Peyer's patch (tissue), 4 donors: Measurements from ENCODE around the gene MISFA. TPM values are rescaled to one million over a fixed set of nuclear protein-coding genes. Genes with fewer than 3 reads are reported as not detected.
"Not testable (repeated sequence)": the region's sequence is repeated elsewhere in the genome, so short reads cannot be mapped to it uniquely, and the experiment has no call there.

ENCODE experiments used
- DNase-seq, 3 donors: peaks; one replicate each; pipeline ENCODE4 v3.0.0-alpha.2; 2017 to 2019
- H3K27ac ChIP-seq, 4 donors: fragments of 200-600 bp; sonication (generic); one replicate each; pipeline ENCODE4 v1.5.1; 2016 to 2019
- H3K27me3 ChIP-seq, 2 donors: fragments of 200-600 bp; sonication (generic); one replicate each; pipeline ENCODE4 v1.5.1; 2019
- H3K36me3 ChIP-seq, 3 donors: fragments of 200-600 bp; sonication (generic); one replicate each; pipeline ENCODE4 v1.5.1; 2016 to 2019
- H3K4me1 ChIP-seq, 4 donors: fragments of 200-600 bp; sonication (generic); one replicate each; pipeline ENCODE4 v1.5.1; 2016 to 2019
- H3K4me3 ChIP-seq, 4 donors: fragments of 200-600 bp; sonication (generic); 1 replicate in 3 of 4; 2 replicates in 1 of 4; pipeline ENCODE4 v1.5.1; 2016 to 2019; ENCODE audit warnings: mild to moderate bottlenecking in 1 of 4
- H3K9me3 ChIP-seq, 4 donors: fragments of 200-600 bp; sonication (generic); one replicate each; pipeline ENCODE4 v1.5.1; 2016 to 2019; ENCODE audit warnings: mild to moderate bottlenecking in 1 of 4
- POLR2A ChIP-seq, 2 donors: fragments of 450-650 bp; IDR thresholded peaks; one replicate each; pipeline ENCODE4 v1.5.1; 2017; ENCODE audit warnings: antibody characterized with exemption in 2 of 2, mild to moderate bottlenecking in 2 of 2, moderate library complexity in 2 of 2
- total RNA-seq, 4 donors: library from RNA; depleted of rRNA; stranded (reverse); fragments of >200 nt; gene quantifications; one replicate each; pipeline ENCODE4 v1.1.0, GENCODE V29; 2016
- TF ChIP-seq, protein P1 (sequence below), 6 experiments: fragments of 450-650 bp in 4 of 6; fragments of 200-600 bp in 2 of 6; sonication (generic) in 1 of 6; IDR thresholded peaks; one replicate each; pipeline ENCODE4 v1.5.1; 2017 to 2019; ENCODE audit warnings: antibody characterized with exemption in 6 of 6, mild to moderate bottlenecking in 3 of 6, moderate library complexity in 1 of 6

Gene MISFA
- total RNA-seq, 4 donors from 2014 or later = not detected

DNA sequence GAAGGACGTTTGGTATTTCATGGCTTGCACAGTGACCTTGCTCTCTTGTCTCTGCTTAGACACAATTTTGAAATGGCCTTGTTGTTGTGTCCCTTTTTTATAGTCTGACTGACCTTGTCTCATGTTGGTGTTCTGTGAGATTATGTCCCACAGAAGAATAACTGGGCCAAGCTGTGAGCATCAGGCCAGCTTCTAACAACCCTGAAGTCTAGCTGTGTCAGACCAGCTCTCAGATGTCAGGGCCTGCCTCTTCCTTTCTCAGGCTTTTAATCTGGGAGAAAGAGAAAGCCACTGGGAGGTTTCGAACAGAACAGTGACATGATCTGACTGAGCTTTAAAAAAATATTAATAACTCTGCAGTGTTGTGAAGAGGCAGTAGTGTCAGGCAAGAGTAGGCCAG is 9.0 kb upstream of the MISFA start:
- Histone ChIP-seq H3K9me3 (no peaks in the 10 kb centered on the region), H3K4me1 (peaks cover 0 to 28% (median 0%) of the 10 kb centered on the region in 4 donors), H3K27ac (peak overlapping the region in 1 of 4 donors; percentile 3), H3K36me3 (no peaks in the 10 kb centered on the region), H3K4me3 (no peak overlapping the region), H3K27me3 (no peaks in the 10 kb centered on the region)
- TF ChIP-seq, protein P1, sequence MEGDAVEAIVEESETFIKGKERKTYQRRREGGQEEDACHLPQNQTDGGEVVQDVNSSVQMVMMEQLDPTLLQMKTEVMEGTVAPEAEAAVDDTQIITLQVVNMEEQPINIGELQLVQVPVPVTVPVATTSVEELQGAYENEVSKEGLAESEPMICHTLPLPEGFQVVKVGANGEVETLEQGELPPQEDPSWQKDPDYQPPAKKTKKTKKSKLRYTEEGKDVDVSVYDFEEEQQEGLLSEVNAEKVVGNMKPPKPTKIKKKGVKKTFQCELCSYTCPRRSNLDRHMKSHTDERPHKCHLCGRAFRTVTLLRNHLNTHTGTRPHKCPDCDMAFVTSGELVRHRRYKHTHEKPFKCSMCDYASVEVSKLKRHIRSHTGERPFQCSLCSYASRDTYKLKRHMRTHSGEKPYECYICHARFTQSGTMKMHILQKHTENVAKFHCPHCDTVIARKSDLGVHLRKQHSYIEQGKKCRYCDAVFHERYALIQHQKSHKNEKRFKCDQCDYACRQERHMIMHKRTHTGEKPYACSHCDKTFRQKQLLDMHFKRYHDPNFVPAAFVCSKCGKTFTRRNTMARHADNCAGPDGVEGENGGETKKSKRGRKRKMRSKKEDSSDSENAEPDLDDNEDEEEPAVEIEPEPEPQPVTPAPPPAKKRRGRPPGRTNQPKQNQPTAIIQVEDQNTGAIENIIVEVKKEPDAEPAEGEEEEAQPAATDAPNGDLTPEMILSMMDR (IDR thresholded peaks at IDR 0.05) = no peak
- TF ChIP-seq POLR2A (IDR thresholded peaks at IDR 0.05) = no peak
- no peak for DNase-seq

DNA sequence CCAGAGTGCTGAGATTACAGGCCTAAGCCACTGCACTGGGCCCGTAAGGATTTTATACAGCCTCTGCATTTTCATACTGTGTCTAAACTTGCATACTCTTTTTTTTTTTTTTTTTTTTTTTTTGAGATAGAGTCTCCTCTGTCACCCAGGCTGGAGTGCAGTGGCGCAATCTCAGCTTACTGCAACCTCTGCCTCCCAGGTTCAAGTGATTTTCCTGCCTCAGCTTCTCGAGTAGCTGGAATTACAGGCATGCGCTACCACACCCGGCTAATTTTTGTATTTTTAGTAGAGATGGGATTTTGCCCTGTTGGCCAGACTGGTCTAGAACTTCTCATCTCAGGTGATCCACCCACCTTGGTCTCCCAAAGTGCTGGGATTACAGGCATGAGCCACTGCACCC is 5.5 kb upstream of the MISFA start:
- H3K4me3 ChIP-seq, H3K9me3 ChIP-seq, H3K27me3 ChIP-seq, DNase-seq, H3K27ac ChIP-seq, H3K36me3 ChIP-seq: not testable (repeated sequence)
- H3K4me1 ChIP-seq = peaks cover 0 to 16% (median 0%) of the 10 kb centered on the region in 4 donors

DNA sequence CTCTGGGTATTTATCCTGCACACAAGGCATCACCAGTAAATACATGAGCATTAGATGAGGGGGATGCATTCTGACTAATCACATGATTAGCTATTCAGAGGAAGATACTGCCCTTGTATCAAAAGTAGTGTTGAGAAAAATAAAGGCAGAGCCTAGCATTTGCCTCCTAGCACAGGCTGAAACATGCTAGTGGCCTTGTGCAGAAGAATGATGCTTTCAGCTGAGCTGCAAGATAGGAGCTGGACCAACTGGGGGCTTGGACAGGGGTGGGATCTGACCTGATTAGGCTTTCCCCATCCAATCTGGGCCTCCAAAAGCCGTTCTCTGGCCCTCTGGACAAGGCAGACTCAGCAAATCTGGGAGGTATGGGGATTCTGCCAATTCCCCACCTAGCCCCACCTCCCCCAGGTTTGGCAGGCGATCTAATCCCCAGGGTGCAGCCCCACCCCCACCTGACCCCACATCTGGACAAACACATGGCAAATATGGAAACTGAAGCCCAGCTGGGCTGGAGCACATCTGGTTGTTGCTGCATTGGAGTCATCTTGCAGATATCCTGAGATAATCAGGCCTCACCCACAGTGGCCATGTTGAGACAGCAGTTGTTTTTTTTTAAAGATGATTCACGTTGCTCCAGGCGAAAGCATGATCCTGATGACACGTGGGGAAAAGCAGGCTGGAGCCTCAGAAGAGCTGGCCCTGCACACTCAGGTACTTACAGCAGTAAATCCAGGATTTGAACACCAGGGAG is 4.4 kb upstream of the MISFA start:
- no peaks in the 10 kb centered on the region for H3K9me3 ChIP-seq
- H3K27me3 ChIP-seq = no peaks in the 10 kb centered on the region
- TF ChIP-seq, protein P1 (IDR thresholded peaks at IDR 0.05) = no peak
- TF ChIP-seq POLR2A (IDR thresholded peaks at IDR 0.05) = no peak
- no peak overlapping the region for H3K27ac ChIP-seq
- no peak overlapping the region for H3K4me3 ChIP-seq
- no peak for DNase-seq
- H3K4me1 ChIP-seq = peaks cover 0 to 10% (median 0%) of the 10 kb centered on the region in 4 donors
- no peaks in the 10 kb centered on the region for H3K36me3 ChIP-seq

DNA sequence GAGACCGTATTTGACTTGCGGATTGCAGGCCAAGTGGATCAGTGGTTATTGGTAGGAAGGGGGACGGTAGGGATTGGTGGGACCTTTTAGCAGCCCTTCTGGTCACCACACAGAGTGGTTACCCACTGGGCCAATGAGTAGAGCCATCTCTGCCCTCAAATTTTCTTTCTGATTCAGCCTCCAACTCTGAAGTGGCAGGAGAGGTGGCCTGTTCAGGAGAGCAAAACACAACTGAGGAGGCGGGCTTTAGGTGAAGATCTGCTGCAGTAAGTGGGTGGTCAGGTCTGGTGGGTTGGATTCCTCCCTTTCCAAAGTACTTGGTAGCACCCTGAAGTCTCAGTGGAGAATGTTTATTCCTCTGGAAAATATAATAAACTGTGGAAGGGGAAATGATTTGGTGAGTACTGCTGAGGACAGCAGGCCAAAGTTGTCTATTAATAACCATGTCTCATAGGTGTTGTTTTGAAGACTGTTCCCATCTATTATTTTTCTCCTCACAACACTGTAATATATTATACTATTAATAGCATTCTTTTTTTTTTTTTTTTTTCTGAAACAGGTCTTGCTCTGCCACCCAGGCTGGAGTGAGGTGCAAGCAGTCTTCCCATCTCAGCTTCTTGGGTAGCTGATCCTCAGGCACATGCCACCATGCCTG is 1.5 kb downstream of the MISFA start:
- H3K27ac ChIP-seq = no peak overlapping the region
- TF ChIP-seq POLR2A (IDR thresholded peaks at IDR 0.05) = no peak
- TF ChIP-seq, protein P1 (IDR thresholded peaks at IDR 0.05) = no peak

DNA sequence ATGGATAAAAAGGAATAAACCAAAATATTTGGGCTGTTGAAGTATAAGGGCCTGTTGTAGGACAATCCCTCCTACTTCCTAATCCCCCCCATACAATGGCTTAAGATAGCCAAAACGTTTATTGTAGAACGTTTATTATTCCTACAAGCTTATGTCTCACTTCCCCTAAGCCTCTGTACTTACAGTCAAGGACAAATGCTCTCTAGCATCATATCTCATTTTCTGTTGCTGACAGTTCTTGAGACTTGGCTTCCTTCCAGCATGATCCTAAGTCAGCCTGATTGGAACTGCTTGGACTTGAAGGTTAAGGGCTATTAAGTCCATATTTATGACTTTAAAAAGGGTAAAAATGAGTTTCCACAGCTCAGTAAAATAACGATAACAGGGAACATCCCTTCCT is 8.8 kb downstream of the MISFA start:
- H3K27me3 ChIP-seq = no peaks in the 10 kb centered on the region
- H3K9me3 ChIP-seq = no peaks in the 10 kb centered on the region
- no peak for TF ChIP-seq POLR2A (IDR thresholded peaks at IDR 0.05)
- TF ChIP-seq, protein P1 (IDR thresholded peaks at IDR 0.05) = no peak
- H3K4me3 ChIP-seq = no peak overlapping the region
- H3K4me1 ChIP-seq = no peaks in the 10 kb centered on the region
- H3K27ac ChIP-seq = no peak overlapping the region
- H3K36me3 ChIP-seq = peaks cover 0 to 62% (median 0%) of the 10 kb centered on the region in 3 donors
- no peak for DNase-seq

More for the DNA sequence above, 1.5 kb downstream of the MISFA start:
- peaks cover 0 to 2% (median 0%) of the 10 kb centered on the region in 3 donors for H3K36me3 ChIP-seq
- no peaks in the 10 kb centered on the region for H3K4me1 ChIP-seq
- H3K9me3 ChIP-seq = no peaks in the 10 kb centered on the region
- DNase-seq = no peak
- no peak overlapping the region for H3K4me3 ChIP-seq
- no peaks in the 10 kb centered on the region for H3K27me3 ChIP-seq

DNA sequence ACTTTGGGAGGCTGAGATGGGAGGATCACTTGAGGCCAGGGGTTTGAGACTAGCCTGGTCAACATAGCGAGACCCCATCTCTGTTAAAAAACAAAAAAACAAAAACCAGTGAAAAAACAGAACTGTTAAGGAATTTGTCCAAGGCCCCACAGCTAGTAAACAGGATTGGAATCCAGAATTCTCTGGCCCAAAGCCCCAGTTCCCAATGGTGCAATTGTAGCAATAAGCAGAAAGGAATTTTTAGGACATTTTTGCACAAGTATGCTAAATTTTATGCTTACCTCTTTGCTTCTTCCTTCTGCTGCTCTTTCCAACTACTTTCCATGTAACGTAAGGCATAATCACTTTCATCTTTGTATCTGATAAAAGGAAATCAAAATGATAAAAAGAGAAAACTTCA is 11.6 kb downstream of the MISFA start:
- Histone ChIP-seq H3K27me3 (no peaks in the 10 kb centered on the region), H3K36me3 (peaks cover 0 to 85% (median 0%) of the 10 kb centered on the region in 3 donors), H3K27ac (no peak overlapping the region), H3K4me3 (no peak overlapping the region), H3K9me3 (no peaks in the 10 kb centered on the region), H3K4me1 (no peaks in the 10 kb centered on the region)
- TF ChIP-seq, protein P1 (IDR thresholded peaks at IDR 0.05) = no peak
- no peak for TF ChIP-seq POLR2A (IDR thresholded peaks at IDR 0.05)
- DNase-seq = no peak
